ENCODE data around the gene PCP4L1.

Gene PCP4L1

GRCh38 chr1:161333166-161333565 is 74.6 kb downstream of the PCP4L1 start:
- no peak for TF ChIP-seq CTCF (IDR thresholded peaks at IDR 0.05; ENCODE audit: borderline replicate concordance, control extremely low read depth, extremely low read depth, insufficient read depth, missing control alignments)
- no peak for DNase-seq (ENCODE audit: low spot score)
- in situ Hi-C loops (cut with MboI; ENCODE audit: low sequenced_read_pairs, unreplicated experiment) = no loop called here

Data from GM13976 (cell line).